ENCODE results near the gene MEGF9. TPM values are rescaled to one million over a fixed set of nuclear protein-coding genes. Genes with fewer than 3 reads are reported as not detected.
A peak's percentile ranks its signal among the peaks of the same experiment; 100 is the strongest.

Gene MEGF9
- total and polyA plus RNA-seq, 2 of the 13 experiments (the other 11 are each of a cell fraction or from before 2014, with no cell fraction given), result 3.1 to 3.3 TPM

- TF ChIP-seq HNF1A (IDR thresholded peaks at IDR 0.05; ENCODE audit: low read depth) (no peak), HNF1A (CRISPR knock-in tag; IDR thresholded peaks at IDR 0.05; ENCODE audit: borderline replicate concordance) (no peak)
These were observed 19.7 kb downstream of the MEGF9 start (continued) for GRCh38 chr9:120694559-120694958.

GRCh38 chr9:120693700-120694008 is 20.6 kb downstream of the MEGF9 start:
- no peak overlapping the region for H2AFZ ChIP-seq (ENCODE audit: low read length)
- peak; percentile 85 for ATAC-seq
- DNase-seq (ENCODE audit: low spot score), result peak; percentile 43
- no peaks in the 10 kb centered on the region for H3K27me3 ChIP-seq (ENCODE audit: control insufficient read depth in 1 of 2, insufficient read depth in 2 of 2, low read length in 2 of 2)
- no peak overlapping the region for H3K9ac ChIP-seq (ENCODE audit: insufficient read depth, low read depth, low read length)
- no peak for FAIRE-seq
- H3K4me2 ChIP-seq (ENCODE audit: low read depth, low read length), result 0 out of 2 replicates have a peak overlapping the region, but pooled peaks have one; percentile 5
- no peak overlapping the region for H3K27ac ChIP-seq (ENCODE audit: extremely low read length, insufficient read depth, low read length)
- BruUV-seq (replicated peaks), result no TSS peak
- peaks cover 39% of the 10 kb centered on the region for H3K4me1 ChIP-seq (ENCODE audit: insufficient read depth, low read length)
- no peaks in the 10 kb centered on the region for H3K36me3 ChIP-seq (replicated peaks in 1 of 2; ENCODE audit: control insufficient read depth in 1 of 2, insufficient read depth in 2 of 2, low read length in 2 of 2)
- POLR2A ChIA-PET, result no interaction called here
- no peak overlapping the region for H3K4me3 ChIP-seq (replicated peaks in 1 of 3; ENCODE audit: insufficient read depth in 1 of 3, low read depth in 2 of 3, low read length in 3 of 3)
- intact Hi-C loops (cut with micrococcal nuclease; ENCODE audit: unreplicated experiment), result no loop called here
- CTCF ChIA-PET (ENCODE audit: low intra/inter-chr PET ratio, low total read pairs), result interaction anchor here (0.8 kb wide), 1 partner anchor 80 kb away, joined by 3 read pairs; no protein-coding TSS in a partner anchor
- H3K9me3 ChIP-seq (ENCODE audit: low read length), result no peaks in the 10 kb centered on the region
- H4K20me1 ChIP-seq (ENCODE audit: insufficient read depth, low read length), result no peaks in the 10 kb centered on the region
- H3K79me2 ChIP-seq (ENCODE audit: insufficient read depth, low read length), result no peaks in the 10 kb centered on the region
- in situ Hi-C loops (cut with HindIII; ENCODE audit: extremely low pct_ligation_motif_present, low pct_unique_long_range_greater_than_20kb), result no loop called here
- TF ChIP-seq SAP130 (CRISPR knock-in tag; IDR thresholded peaks at IDR 0.05; ENCODE audit: low read depth) (peak; percentile 41; the same call in 1 of the 2 replicates), CHD4 (IDR thresholded peaks at IDR 0.05; ENCODE audit: borderline replicate concordance, low read length) (no peak), ZNF264 (CRISPR knock-in tag; IDR thresholded peaks at IDR 0.05) (no peak), EED (CRISPR knock-in tag; IDR thresholded peaks at IDR 0.05) (no peak), TRIM22 (IDR thresholded peaks at IDR 0.05) (no peak), HOXA3 (CRISPR knock-in tag; IDR thresholded peaks at IDR 0.05) (no peak), ZHX1 (CRISPR knock-in tag; IDR thresholded peaks at IDR 0.05; ENCODE audit: low read depth) (no peak), NFIC (IDR thresholded peaks at IDR 0.05; ENCODE audit: low read length) (peak; percentile 49; the same call in 1 of the 2 replicates), ZNF816 (CRISPR knock-in tag; IDR thresholded peaks at IDR 0.05; ENCODE audit: borderline replicate concordance) (no peak), ZBTB49 (CRISPR knock-in tag; IDR thresholded peaks at IDR 0.05; ENCODE audit: borderline replicate concordance) (no peak), NFE2L2 (IDR thresholded peaks at IDR 0.05; ENCODE audit: low read length) (no peak)
